ENCODE data around the gene ARNT2. TPM values are rescaled to one million over a fixed set of nuclear protein-coding genes. Genes with fewer than 3 reads are reported as not detected.

The ARNT2 gene
- total RNA-seq, 1 donor from 2014 or later = not detected

DNA sequence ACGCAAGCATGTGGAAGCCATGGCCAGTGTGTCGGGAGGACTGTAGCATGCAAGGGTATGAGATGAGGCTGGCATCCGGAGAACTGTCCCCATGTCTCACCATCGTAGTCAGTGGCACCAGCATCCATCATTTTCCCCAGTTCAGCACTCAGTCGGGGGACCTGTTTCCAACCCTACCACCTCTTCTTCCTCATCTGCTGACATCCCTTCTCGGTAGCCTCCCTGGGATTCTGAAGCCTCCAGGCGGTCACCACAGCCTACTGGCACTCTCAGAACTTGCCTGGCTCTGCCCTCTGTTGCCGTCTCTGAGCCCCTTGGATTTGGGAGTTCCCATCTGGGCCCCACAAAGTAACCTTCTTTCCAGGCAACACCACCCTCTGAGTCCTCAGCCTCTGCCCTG lies 159.9 kb downstream of the ARNT2 start:
- no peak for DNase-seq (ENCODE audit: low spot score)
- H3K36me3 Mint-ChIP-seq (ENCODE audit: low read depth) = no peaks in the 10 kb centered on the region
- intact Hi-C loops (cut with micrococcal nuclease) = loop anchor here (10.0 kb wide), 1 partner anchor 109 kb away; no protein-coding TSS in a partner anchor
- H3K27me3 Mint-ChIP-seq (ENCODE audit: low read depth) = peaks cover 9% of the 10 kb centered on the region
- H3K4me1 Mint-ChIP-seq (ENCODE audit: low read depth) = no peaks in the 10 kb centered on the region
- H3K27ac Mint-ChIP-seq = no peak overlapping the region
- no peak overlapping the region for H3K4me3 Mint-ChIP-seq (ENCODE audit: low read depth)
- no peaks in the 10 kb centered on the region for H3K9me3 Mint-ChIP-seq

GRCh38 chr15:80565398-80565797 lies 161.2 kb downstream of the ARNT2 start:
- Mint-ChIP-seq H3K4me1 (ENCODE audit: low read depth) (no peaks in the 10 kb centered on the region), H3K9me3 (no peaks in the 10 kb centered on the region), H3K36me3 (ENCODE audit: low read depth) (no peaks in the 10 kb centered on the region), H3K27me3 (ENCODE audit: low read depth) (peaks cover 9% of the 10 kb centered on the region), H3K4me3 (ENCODE audit: low read depth) (no peak overlapping the region), H3K27ac (no peak overlapping the region)
- intact Hi-C loops (cut with micrococcal nuclease) = loop anchor here (10.0 kb wide), 1 partner anchor 111 kb away; no protein-coding TSS in a partner anchor
- DNase-seq (ENCODE audit: low spot score) = no peak

DNA sequence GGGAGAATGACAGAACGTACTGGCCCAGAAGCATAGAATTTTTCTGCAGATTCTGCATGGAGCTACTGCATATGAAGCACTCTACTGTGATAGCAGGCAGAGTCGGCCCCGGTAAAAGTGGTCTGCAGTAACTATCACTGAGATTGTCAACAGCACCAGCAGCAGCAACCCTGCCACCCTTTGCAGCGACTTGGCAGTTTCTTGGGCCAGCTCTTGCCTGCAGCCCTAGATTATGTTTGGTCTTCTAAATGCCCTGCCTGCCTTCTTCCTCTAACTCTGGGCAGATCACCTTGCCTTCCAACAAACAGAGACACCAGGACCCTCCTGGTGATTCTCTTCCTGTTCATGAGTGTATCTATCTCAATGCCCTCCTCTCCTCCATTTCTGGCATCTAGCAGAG lies 161.8 kb downstream of the ARNT2 start:
- intact Hi-C loops (cut with micrococcal nuclease) = loop anchor here (10.0 kb wide), 1 partner anchor 111 kb away; no protein-coding TSS in a partner anchor
- Mint-ChIP-seq H3K4me1 (ENCODE audit: low read depth) (no peaks in the 10 kb centered on the region), H3K36me3 (ENCODE audit: low read depth) (no peaks in the 10 kb centered on the region), H3K27me3 (ENCODE audit: low read depth) (peaks cover 7% of the 10 kb centered on the region), H3K9me3 (no peaks in the 10 kb centered on the region), H3K27ac (no peak overlapping the region), H3K4me3 (ENCODE audit: low read depth) (no peak overlapping the region)
- DNase-seq (ENCODE audit: low spot score) = no peak

GRCh38 chr15:80567721-80568157 lies 163.6 kb downstream of the ARNT2 start:
- H3K27me3 Mint-ChIP-seq (ENCODE audit: low read depth) = peaks cover 10% of the 10 kb centered on the region
- H3K36me3 Mint-ChIP-seq (ENCODE audit: low read depth) = no peaks in the 10 kb centered on the region
- H3K4me1 Mint-ChIP-seq (ENCODE audit: low read depth) = no peaks in the 10 kb centered on the region
- H3K27ac Mint-ChIP-seq = no peak overlapping the region
- no peak overlapping the region for H3K4me3 Mint-ChIP-seq (ENCODE audit: low read depth)
- no peaks in the 10 kb centered on the region for H3K9me3 Mint-ChIP-seq
- DNase-seq (ENCODE audit: low spot score) = no peak
- intact Hi-C loops (cut with micrococcal nuclease) = loop anchor here (1.0 to 10.0 kb wide), 2 partner anchors 113 to 209 kb away; no protein-coding TSS in a partner anchor

GRCh38 chr15:80568298-80568697 lies 164.1 kb downstream of the ARNT2 start:
- intact Hi-C loops (cut with micrococcal nuclease) = loop anchor here (1.0 to 10.0 kb wide), 2 partner anchors 113 to 208 kb away; no protein-coding TSS in a partner anchor
- no peak for DNase-seq (ENCODE audit: low spot score)
- Mint-ChIP-seq H3K9me3 (no peaks in the 10 kb centered on the region), H3K27ac (no peak overlapping the region), H3K4me3 (ENCODE audit: low read depth) (no peak overlapping the region), H3K4me1 (ENCODE audit: low read depth) (no peaks in the 10 kb centered on the region), H3K27me3 (ENCODE audit: low read depth) (peaks cover 10% of the 10 kb centered on the region), H3K36me3 (ENCODE audit: low read depth) (no peaks in the 10 kb centered on the region)

GRCh38 chr15:80568876-80569605 lies 164.9 kb downstream of the ARNT2 start:
- no peak overlapping the region for H3K27ac Mint-ChIP-seq
- intact Hi-C loops (cut with micrococcal nuclease) = loop anchor here (1.0 to 10.0 kb wide), 2 partner anchors 114 to 207 kb away; no protein-coding TSS in a partner anchor
- peaks cover 9% of the 10 kb centered on the region for H3K27me3 Mint-ChIP-seq (ENCODE audit: low read depth)
- DNase-seq (ENCODE audit: low spot score) = no peak
- H3K9me3 Mint-ChIP-seq = no peaks in the 10 kb centered on the region
- H3K36me3 Mint-ChIP-seq (ENCODE audit: low read depth) = no peaks in the 10 kb centered on the region
- H3K4me3 Mint-ChIP-seq (ENCODE audit: low read depth) = no peak overlapping the region
- no peaks in the 10 kb centered on the region for H3K4me1 Mint-ChIP-seq (ENCODE audit: low read depth)

DNA sequence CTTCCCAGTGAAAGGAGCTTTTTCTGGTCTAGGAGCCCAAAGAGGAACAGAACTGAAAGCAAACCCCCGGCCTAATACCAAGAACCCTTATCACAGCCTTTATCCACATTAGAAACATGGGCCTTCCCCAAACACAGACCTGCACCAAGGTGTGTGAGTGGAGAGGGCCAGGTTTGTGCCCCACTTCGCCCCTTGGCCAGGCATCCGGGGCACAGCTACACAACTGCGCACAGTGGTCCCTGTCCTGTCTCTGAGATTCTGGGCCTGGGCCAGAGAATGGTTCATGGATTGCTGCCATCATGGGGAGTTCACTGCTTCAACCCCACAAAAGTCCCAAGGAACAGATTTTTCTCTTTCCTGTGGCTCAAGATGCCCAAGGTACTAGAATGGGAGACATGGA lies 165.5 kb downstream of the ARNT2 start:
- no peaks in the 10 kb centered on the region for H3K9me3 Mint-ChIP-seq
- intact Hi-C loops (cut with micrococcal nuclease) = loop anchor here (10.0 kb wide), 1 partner anchor 115 kb away; no protein-coding TSS in a partner anchor
- DNase-seq (ENCODE audit: low spot score) = no peak

DNA sequence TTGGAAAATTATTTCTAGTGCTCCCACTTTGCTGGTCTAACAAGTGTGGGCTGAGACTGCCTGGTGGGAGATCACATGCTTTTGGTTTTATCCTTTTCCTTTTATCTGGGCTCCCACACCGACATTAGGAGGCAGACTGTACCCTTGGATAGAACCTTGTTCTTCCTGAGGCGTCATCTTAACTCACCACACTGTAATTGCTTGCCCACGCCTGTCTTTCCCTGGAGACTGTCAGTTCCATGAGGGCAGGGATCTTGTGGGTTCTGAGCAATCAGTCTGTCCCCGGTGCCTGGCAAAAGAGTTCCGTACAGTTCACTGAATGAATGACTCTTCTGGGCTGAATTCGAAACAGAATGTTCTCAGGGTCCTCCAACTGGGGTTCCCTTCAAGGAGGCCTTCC lies 166.4 kb downstream of the ARNT2 start:
- no peaks in the 10 kb centered on the region for H3K4me1 Mint-ChIP-seq (ENCODE audit: low read depth)
- H3K27me3 Mint-ChIP-seq (ENCODE audit: low read depth) = peaks cover 9% of the 10 kb centered on the region
- DNase-seq (ENCODE audit: low spot score) = no peak

More for the DNA sequence above, 165.5 kb downstream of the ARNT2 start:
- Mint-ChIP-seq H3K27me3 (ENCODE audit: low read depth) (peaks cover 9% of the 10 kb centered on the region), H3K36me3 (ENCODE audit: low read depth) (no peaks in the 10 kb centered on the region), H3K27ac (no peak overlapping the region), H3K4me3 (ENCODE audit: low read depth) (no peak overlapping the region), H3K4me1 (ENCODE audit: low read depth) (no peaks in the 10 kb centered on the region)

GRCh38 chr15:80572337-80572736 lies 168.2 kb downstream of the ARNT2 start:
- no peaks in the 10 kb centered on the region for H3K36me3 Mint-ChIP-seq (ENCODE audit: low read depth)
- intact Hi-C loops (cut with micrococcal nuclease) = no loop called here
- no peak overlapping the region for H3K27ac Mint-ChIP-seq
- no peak overlapping the region for H3K4me3 Mint-ChIP-seq (ENCODE audit: low read depth)
- H3K27me3 Mint-ChIP-seq (ENCODE audit: low read depth) = peaks cover 3% of the 10 kb centered on the region
- no peaks in the 10 kb centered on the region for H3K4me1 Mint-ChIP-seq (ENCODE audit: low read depth)
- no peak for DNase-seq (ENCODE audit: low spot score)
- H3K9me3 Mint-ChIP-seq = no peaks in the 10 kb centered on the region

More for the DNA sequence above, 166.4 kb downstream of the ARNT2 start:
- intact Hi-C loops (cut with micrococcal nuclease) = no loop called here
- Mint-ChIP-seq H3K4me3 (ENCODE audit: low read depth) (no peak overlapping the region), H3K9me3 (no peaks in the 10 kb centered on the region), H3K36me3 (ENCODE audit: low read depth) (no peaks in the 10 kb centered on the region), H3K27ac (no peak overlapping the region)

DNA sequence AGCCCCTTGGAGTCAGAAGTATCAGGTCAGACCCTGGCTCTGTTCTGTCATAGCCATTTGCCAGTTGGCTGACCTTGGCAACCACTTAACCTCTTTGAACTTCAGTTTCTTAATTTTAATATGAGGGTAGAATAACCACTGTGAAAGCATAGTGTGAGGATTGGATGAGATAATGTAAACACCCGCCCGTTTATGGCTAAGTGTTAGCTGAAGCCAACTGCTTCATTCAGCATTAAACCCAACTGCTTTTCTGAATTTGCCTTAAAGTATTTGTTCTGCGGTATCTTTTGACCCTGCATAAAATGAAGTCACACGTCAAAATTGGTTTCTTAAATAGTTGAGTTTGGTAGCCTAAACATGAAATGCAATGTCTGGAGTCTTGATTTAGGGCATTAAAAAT lies 169.4 kb downstream of the ARNT2 start:
- Mint-ChIP-seq H3K27ac (no peak overlapping the region), H3K36me3 (ENCODE audit: low read depth) (no peaks in the 10 kb centered on the region), H3K4me3 (ENCODE audit: low read depth) (no peak overlapping the region), H3K9me3 (no peaks in the 10 kb centered on the region), H3K27me3 (ENCODE audit: low read depth) (peaks cover 3% of the 10 kb centered on the region), H3K4me1 (ENCODE audit: low read depth) (no peaks in the 10 kb centered on the region)
- intact Hi-C loops (cut with micrococcal nuclease) = no loop called here
- DNase-seq (ENCODE audit: low spot score) = no peak

DNA sequence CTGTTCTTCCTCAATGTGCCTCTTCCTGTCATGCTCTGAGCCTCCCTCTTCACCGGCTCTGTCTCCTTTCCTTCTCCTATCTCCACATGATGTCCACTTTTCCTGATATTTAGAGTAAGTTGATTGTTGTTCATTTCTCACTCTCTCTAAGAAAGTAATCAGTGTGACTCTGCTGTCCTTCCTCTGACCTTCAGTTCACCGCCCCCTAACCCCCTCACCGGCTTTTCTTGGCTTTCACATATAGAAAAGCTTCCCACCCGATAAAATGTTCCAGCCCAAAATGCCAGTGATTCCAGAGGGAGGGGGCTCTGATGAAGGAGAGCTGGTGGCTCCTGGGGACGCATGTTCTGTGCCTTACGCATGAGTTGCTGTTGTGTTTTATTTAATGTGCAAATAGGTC lies 170.4 kb downstream of the ARNT2 start:
- H3K36me3 Mint-ChIP-seq (ENCODE audit: low read depth) = no peaks in the 10 kb centered on the region
- no peak overlapping the region for H3K4me3 Mint-ChIP-seq (ENCODE audit: low read depth)
- intact Hi-C loops (cut with micrococcal nuclease) = no loop called here
- no peaks in the 10 kb centered on the region for H3K4me1 Mint-ChIP-seq (ENCODE audit: low read depth)
- peaks cover 3% of the 10 kb centered on the region for H3K27me3 Mint-ChIP-seq (ENCODE audit: low read depth)
- no peak for DNase-seq (ENCODE audit: low spot score)
- H3K27ac Mint-ChIP-seq = no peak overlapping the region
- H3K9me3 Mint-ChIP-seq = no peaks in the 10 kb centered on the region

DNA sequence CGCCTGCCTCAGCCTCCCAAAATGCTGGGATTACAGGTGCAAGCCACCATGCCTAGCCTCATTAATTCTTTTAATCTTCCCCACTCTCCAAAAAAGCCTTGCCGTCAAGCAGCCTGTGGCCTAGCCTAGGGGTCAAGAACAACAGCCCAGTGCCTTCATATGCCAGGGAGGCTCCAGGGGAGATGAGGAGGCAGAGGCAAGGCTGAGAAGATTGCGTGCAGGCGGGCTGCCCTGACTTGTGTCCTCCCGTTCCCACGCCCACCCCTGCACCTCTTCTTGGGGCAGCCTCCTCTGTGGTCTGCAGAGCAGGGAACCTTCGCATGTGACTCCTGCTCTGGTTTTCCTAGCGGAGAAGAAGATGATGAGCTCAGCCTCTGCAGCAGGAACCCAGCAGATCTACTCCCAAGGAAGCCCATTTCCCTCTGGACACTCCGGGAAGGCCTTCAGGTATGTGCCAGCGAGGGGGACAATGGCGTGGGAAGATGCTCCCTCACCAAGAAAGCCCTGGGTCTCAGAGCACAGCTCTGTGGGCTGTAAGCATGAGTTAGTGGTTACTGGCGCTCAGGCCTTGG lies 172.4 kb downstream of the ARNT2 start:
- intact Hi-C loops (cut with micrococcal nuclease) = no loop called here
- Mint-ChIP-seq H3K27me3 (ENCODE audit: low read depth) (peaks cover 2% of the 10 kb centered on the region), H3K9me3 (no peaks in the 10 kb centered on the region), H3K4me3 (ENCODE audit: low read depth) (no peak overlapping the region), H3K27ac (no peak overlapping the region), H3K36me3 (ENCODE audit: low read depth) (no peaks in the 10 kb centered on the region), H3K4me1 (ENCODE audit: low read depth) (no peaks in the 10 kb centered on the region)
- no peak for DNase-seq (ENCODE audit: low spot score)

GRCh38 chr15:80577552-80578205 lies 173.5 kb downstream of the ARNT2 start:
- intact Hi-C loops (cut with micrococcal nuclease) = no loop called here
- no peak for DNase-seq (ENCODE audit: low spot score)
- Mint-ChIP-seq H3K27ac (no peak overlapping the region), H3K36me3 (ENCODE audit: low read depth) (no peaks in the 10 kb centered on the region), H3K4me1 (ENCODE audit: low read depth) (no peaks in the 10 kb centered on the region), H3K9me3 (no peaks in the 10 kb centered on the region), H3K4me3 (ENCODE audit: low read depth) (no peak overlapping the region), H3K27me3 (ENCODE audit: low read depth) (no peaks in the 10 kb centered on the region)

All from activated T-helper 2 cell treated with anti-CD3 and anti-CD28 coated beads, Interferon-gamma antibody, Interleukin-2, Interleukin-4, amounts not matched to agents 10 μg/mL and 5 μg/mL and 100 μg/mL, durations not matched to agents 14 hours and 24 hours and 36 hours (primary cell).